Mesendoderm (in vitro differentiated cells): Measurements from ENCODE around the gene B4GALNT1.

Experiments used
- DNase-seq: peaks from one replicate; pipeline ENCODE4 v3.0.0; 2013
- H2AK5ac ChIP-seq: 2 replicates; pipeline ENCODE4 v1.6.1; 2013; ENCODE audit warnings: low read length, inconsistent platforms
- H2BK120ac ChIP-seq: 2 replicates; pipeline ENCODE4 v1.6.1; 2013; ENCODE audit warnings: low read depth, mild to moderate bottlenecking, low read length, moderate library complexity, mixed read lengths
- H2BK15ac ChIP-seq: replicated peaks from 2 replicates; pipeline ENCODE4 v1.6.1; 2013; ENCODE audit warnings: low read depth, mild to moderate bottlenecking, moderate library complexity
- H2BK5ac ChIP-seq: 2 replicates; pipeline ENCODE4 v1.6.1; 2013; ENCODE audit warnings: low read length, inconsistent platforms
- H3K18ac ChIP-seq: 2 replicates; pipeline ENCODE4 v1.6.1; 2013; ENCODE audit warnings: mild to moderate bottlenecking, low read length, mixed read lengths
- H3K23ac ChIP-seq: one replicate; pipeline ENCODE4 v1.6.1; 2013; ENCODE audit warnings: low read length
- H3K27ac ChIP-seq: 2 replicates; pipeline ENCODE4 v1.5.1; 2013; ENCODE audit warnings: low read depth, mild to moderate bottlenecking, inconsistent platforms, low read length, moderate library complexity
- H3K27me3 ChIP-seq: 2 replicates; pipeline ENCODE4 v1.6.1; 2013; ENCODE audit warnings: low read length, control low read depth, mild to moderate bottlenecking, inconsistent platforms; ENCODE audit not compliant: insufficient read depth, poor library complexity
- H3K36me3 ChIP-seq: 2 replicates; pipeline ENCODE4 v1.6.1; 2013; ENCODE audit warnings: low read length, inconsistent platforms; ENCODE audit not compliant: control insufficient read depth, insufficient read depth
- H3K4ac ChIP-seq: one replicate; pipeline ENCODE4 v1.6.1; 2013; ENCODE audit warnings: low read depth, mild to moderate bottlenecking, low read length, moderate library complexity
- H3K4me1 ChIP-seq: 2 replicates; pipeline ENCODE4 v1.6.1; 2013; ENCODE audit warnings: low read depth, low read length, inconsistent platforms; ENCODE audit not compliant: control insufficient read depth
- H3K4me2 ChIP-seq: 2 replicates; pipeline ENCODE4 v1.6.1; 2013; ENCODE audit warnings: low read length
- H3K4me3 ChIP-seq: 2 replicates; pipeline ENCODE4 v1.5.1; 2013; ENCODE audit warnings: mild to moderate bottlenecking, low read length
- H3K56ac ChIP-seq: one replicate; pipeline ENCODE4 v1.6.1; 2013; ENCODE audit warnings: low read length
- H3K79me1 ChIP-seq: 2 replicates; pipeline ENCODE4 v1.6.1; 2013; ENCODE audit warnings: low read length, inconsistent platforms
- H3K79me2 ChIP-seq: 2 replicates; pipeline ENCODE4 v1.6.1; 2013; ENCODE audit warnings: mild to moderate bottlenecking, low read length; ENCODE audit not compliant: control insufficient read depth, insufficient read depth
- H3K9ac ChIP-seq: 2 replicates; pipeline ENCODE4 v1.6.1; 2013; ENCODE audit warnings: low read length, inconsistent platforms
- H4K5ac ChIP-seq: one replicate; pipeline ENCODE4 v1.6.1; 2013; ENCODE audit warnings: low read length
- H4K8ac ChIP-seq: one replicate; pipeline ENCODE4 v1.6.1; 2013; ENCODE audit warnings: low read depth, mild to moderate bottlenecking, control low read depth, low read length, moderate library complexity
- WGBS: extraction: QIAGEN DNeasy Blood & Tissue Kit; methylation state at CpG from one replicate; pipeline ENCODE4 v1.1.7; 2013; ENCODE audit warnings: low lambda C conversion rate, missing lambda C conversion rate; ENCODE audit not compliant: insufficient coverage; ENCODE audit errors: extremely low coverage; 5-methylcytosine and 5-hydroxymethylcytosine counted together

The B4GALNT1 gene

GRCh38 chr12:57613427-57614109, 19.4 kb downstream of the B4GALNT1 start:
- H3K4me2 ChIP-seq, result no peak overlapping the region

GRCh38 chr12:57612711-57613426, 20.1 kb downstream of the B4GALNT1 start:
- H2AK5ac ChIP-seq, result no peak overlapping the region
- no peak overlapping the region for H3K27ac ChIP-seq
- no peak overlapping the region for H2BK5ac ChIP-seq
- H3K4me3 ChIP-seq, result no peak overlapping the region
- H3K27me3 ChIP-seq, result peaks cover 31% of the 10 kb centered on the region
- H3K56ac ChIP-seq, result no peak overlapping the region
- peak overlapping the region; percentile 80 for H3K23ac ChIP-seq
- H3K36me3 ChIP-seq, result no peaks in the 10 kb centered on the region
- H2BK15ac ChIP-seq, result no peak overlapping the region
- H3K79me2 ChIP-seq, result no peaks in the 10 kb centered on the region
- peaks cover 8% of the 10 kb centered on the region for H3K4me1 ChIP-seq
- no peak overlapping the region for H3K4ac ChIP-seq
- no peaks in the 10 kb centered on the region for H3K79me1 ChIP-seq
- no peak overlapping the region for H4K5ac ChIP-seq
- DNase-seq, result no peak
- H3K4me2 ChIP-seq, result no peak overlapping the region
- WGBS, result no CpG with 5 or more reads among the region's 10 CpGs
- H2BK120ac ChIP-seq, result no peak overlapping the region
- no peak overlapping the region for H4K8ac ChIP-seq
- no peak overlapping the region for H3K18ac ChIP-seq
- no peak overlapping the region for H3K9ac ChIP-seq

More at GRCh38 chr12:57613427-57614109, 19.4 kb downstream of the B4GALNT1 start:
- no peak overlapping the region for H3K9ac ChIP-seq
- WGBS, result no CpG with 5 or more reads among the region's 10 CpGs
- no peak for DNase-seq
- peaks cover 37% of the 10 kb centered on the region for H3K27me3 ChIP-seq
- H3K23ac ChIP-seq, result no peak overlapping the region
- no peak overlapping the region for H2BK120ac ChIP-seq
- H3K18ac ChIP-seq, result no peak overlapping the region
- no peak overlapping the region for H3K4me3 ChIP-seq
- H4K8ac ChIP-seq, result no peak overlapping the region
- peak overlapping the region; percentile 7 for H3K56ac ChIP-seq
- H3K36me3 ChIP-seq, result no peaks in the 10 kb centered on the region
- no peaks in the 10 kb centered on the region for H3K79me1 ChIP-seq
- H3K4ac ChIP-seq, result no peak overlapping the region
- no peak overlapping the region for H3K27ac ChIP-seq
- H3K79me2 ChIP-seq, result no peaks in the 10 kb centered on the region
- peaks cover 8% of the 10 kb centered on the region for H3K4me1 ChIP-seq
- no peak overlapping the region for H2BK15ac ChIP-seq
- H2BK5ac ChIP-seq, result no peak overlapping the region
- no peak overlapping the region for H4K5ac ChIP-seq
- no peak overlapping the region for H2AK5ac ChIP-seq

GRCh38 chr12:57611827-57612710, 20.9 kb downstream of the B4GALNT1 start:
- no peaks in the 10 kb centered on the region for H3K79me2 ChIP-seq
- no peak overlapping the region for H3K27ac ChIP-seq
- H2AK5ac ChIP-seq, result no peak overlapping the region
- no peak overlapping the region for H2BK15ac ChIP-seq
- H3K4me1 ChIP-seq, result peaks cover 8% of the 10 kb centered on the region
- H3K36me3 ChIP-seq, result no peaks in the 10 kb centered on the region
- DNase-seq, result no peak
- H4K8ac ChIP-seq, result no peak overlapping the region
- peak overlapping the region; percentile 61 for H3K9ac ChIP-seq
- no peaks in the 10 kb centered on the region for H3K79me1 ChIP-seq
- no CpG with 5 or more reads among the region's 23 CpGs for WGBS
- H3K18ac ChIP-seq, result peak overlapping the region; percentile 39
- H3K56ac ChIP-seq, result peak overlapping the region; percentile 74
- no peak overlapping the region for H2BK5ac ChIP-seq
- no peak overlapping the region for H4K5ac ChIP-seq
- no peak overlapping the region for H3K4me3 ChIP-seq
- no peak overlapping the region for H3K4ac ChIP-seq
- H3K27me3 ChIP-seq, result peaks cover 27% of the 10 kb centered on the region
- H3K23ac ChIP-seq, result no peak overlapping the region
- H2BK120ac ChIP-seq, result no peak overlapping the region
- H3K4me2 ChIP-seq, result peak overlapping the region; percentile 34

- Histone ChIP-seq H2BK15ac (no peak within 1 kb of the TSS), H3K27ac (no peak within 1 kb of the TSS), H3K79me1 (peaks cover under 1% of the 10 kb centered on the region), H2BK120ac (no peak within 1 kb of the TSS), H3K4me2 (peak within 1 kb of the TSS; percentile 80), H3K27me3 (peaks cover 22% of the 10 kb centered on the region), H3K56ac (peak within 1 kb of the TSS; percentile 88), H3K79me2 (no peaks in the 10 kb centered on the region), H2BK5ac (no peak within 1 kb of the TSS), H3K18ac (peak within 1 kb of the TSS; percentile 39), H4K8ac (no peak within 1 kb of the TSS), H2AK5ac (no peak within 1 kb of the TSS), H3K9ac (peak within 1 kb of the TSS; percentile 77), H3K4me1 (peaks cover 8% of the 10 kb centered on the region), H3K4ac (no peak within 1 kb of the TSS), H3K23ac (no peak within 1 kb of the TSS), H4K5ac (no peak within 1 kb of the TSS), H3K36me3 (no peaks in the 10 kb centered on the region), H3K4me3 (peak within 1 kb of the TSS; percentile 56)
- peak; percentile 60 for DNase-seq
- WGBS, result no CpG with 5 or more reads among the region's 55 CpGs
Measured at GRCh38 chr12:57611108-57611826, 21.7 kb downstream of the B4GALNT1 start, which contains the start of gene ARHGEF25. ARHGEF25 (plus strand) TSS chr12:57611435; CDS start chr12:57611895, 460 bp downstream.

GRCh38 chr12:57610554-57611107, 22.4 kb downstream of the B4GALNT1 start:
- Histone ChIP-seq H2BK120ac (no peak overlapping the region), H3K27ac (no peak overlapping the region), H3K79me2 (no peaks in the 10 kb centered on the region), H3K36me3 (no peaks in the 10 kb centered on the region), H3K9ac (peak overlapping the region; percentile 63), H3K27me3 (peaks cover 22% of the 10 kb centered on the region), H2BK5ac (no peak overlapping the region), H4K8ac (no peak overlapping the region), H3K4ac (no peak overlapping the region), H3K23ac (no peak overlapping the region), H3K56ac (peak overlapping the region; percentile 77), H3K18ac (peak overlapping the region; percentile 0), H3K79me1 (peaks cover 4% of the 10 kb centered on the region), H3K4me2 (peak overlapping the region; percentile 80), H3K4me3 (peak overlapping the region; percentile 43), H2AK5ac (no peak overlapping the region), H4K5ac (no peak overlapping the region), H2BK15ac (no peak overlapping the region), H3K4me1 (peaks cover 11% of the 10 kb centered on the region)
- DNase-seq, result no peak
- no CpG with 5 or more reads among the region's 29 CpGs for WGBS
